Right lung (tissue), 5 donors: ENCODE results near the gene C19orf85. TPM values are rescaled to one million over a fixed set of nuclear protein-coding genes. Genes with fewer than 3 reads are reported as not detected.
A peak's percentile ranks its signal among the peaks of the same experiment; 100 is the strongest.

Source experiments
- DNase-seq, 2 donors: peaks; one replicate each; pipeline ENCODE4 v3.0.0-alpha.2; 2013
- polyA plus RNA-seq, 5 donors: library from polyadenylated mRNA; unstranded; fragments of 120-200 nt; gene quantifications; one replicate each; pipeline versions ENCODE4 v1.2.1 to v1.2.3, GENCODE V29; 2013; ENCODE audit warnings: inconsistent platforms in 1 of 5, low replicate concordance in 1 of 5; ENCODE audit not compliant: insufficient read length in 5 of 5, insufficient read depth in 1 of 5

The C19orf85 gene
- polyA plus RNA-seq, 5 donors = not detected

- DNase-seq = no peak
Observed at GRCh38 chr19:55477905-55478304, 13.4 kb upstream of the C19orf85 start.

- DNase-seq = peak; percentile 97 to 99
Observed at GRCh38 chr19:55476100-55476775, 11.7 kb upstream of the C19orf85 start, which contains the start of gene ZNF628. TSS of gene ZNF628 (plus strand) at chr19:55476617. CDS start at chr19:55479911, 3,294 bp downstream.

- no peak for DNase-seq
Observed at GRCh38 chr19:55474269-55475265, 10.0 kb upstream of the C19orf85 start.

- DNase-seq = no peak
Observed at GRCh38 chr19:55473225-55474012, 8.9 kb upstream of the C19orf85 start.

GRCh38 chr19:55472463-55472862 lies 7.9 kb upstream of the C19orf85 start:
- DNase-seq = no peak

GRCh38 chr19:55471266-55471665 lies 6.7 kb upstream of the C19orf85 start:
- no peak for DNase-seq

- DNase-seq = no peak
Observed at GRCh38 chr19:55468054-55468393, 3.5 kb upstream of the C19orf85 start.

- peak in 1 of 2 donors; percentile 39 for DNase-seq
Observed at GRCh38 chr19:55467236-55468053, 2.9 kb upstream of the C19orf85 start.

- no peak for DNase-seq
Observed at GRCh38 chr19:55466241-55466614, 1.7 kb upstream of the C19orf85 start.

GRCh38 chr19:55465460-55466240 lies 1.1 kb upstream of the C19orf85 start:
- no peak for DNase-seq

- DNase-seq = no peak
Observed at GRCh38 chr19:55464039-55464661, 401 bp downstream of the C19orf85 start.

- DNase-seq = no peak
Observed at GRCh38 chr19:55463583-55464031, 944 bp downstream of the C19orf85 start.

- no peak for DNase-seq
Observed at GRCh38 chr19:55462722-55463121, 1.8 kb downstream of the C19orf85 start.

- DNase-seq = peak in 1 of 2 donors; percentile 31
Observed at GRCh38 chr19:55461974-55462626, 2.5 kb downstream of the C19orf85 start.

- peak; percentile 100 for DNase-seq
Observed at GRCh38 chr19:55461259-55461973, 3.1 kb downstream of the C19orf85 start, which contains the start of gene ISOC2. TSS of gene ISOC2 (minus strand) at chr19:55461642. CDS start at chr19:55456486, 5,156 bp downstream.

- peak; percentile 83 to 84 for DNase-seq
Observed at GRCh38 chr19:55460670-55461258, 3.8 kb downstream of the C19orf85 start.

GRCh38 chr19:55459950-55460657 lies 4.4 kb downstream of the C19orf85 start:
- peak; percentile 43 to 60 for DNase-seq
